ENCODE measurements around the gene PITPNB.

Gene PITPNB

GRCh38 chr22:27918341-27919221 lies 475 bp downstream of the PITPNB start:
- peak; percentile 65 for DNase-seq

GRCh38 chr22:27915986-27916385 lies 3.1 kb downstream of the PITPNB start:
- DNase-seq = no peak

GRCh38 chr22:27913162-27913741 lies 5.8 kb downstream of the PITPNB start:
- no peak for DNase-seq

GRCh38 chr22:27912101-27912500 lies 7.0 kb downstream of the PITPNB start:
- DNase-seq = no peak

GRCh38 chr22:27911330-27911729 lies 7.7 kb downstream of the PITPNB start:
- DNase-seq = no peak

GRCh38 chr22:27906241-27906640 lies 12.8 kb downstream of the PITPNB start:
- DNase-seq = peak; percentile 17

- DNase-seq = no peak
Measured at GRCh38 chr22:27905653-27906052, 13.4 kb downstream of the PITPNB start.

GRCh38 chr22:27903805-27904473 lies 15.1 kb downstream of the PITPNB start:
- no peak for DNase-seq

GRCh38 chr22:27900153-27900552 lies 18.9 kb downstream of the PITPNB start:
- no peak for DNase-seq

- no peak for DNase-seq
Measured at GRCh38 chr22:27896245-27896644, 22.8 kb downstream of the PITPNB start.

- DNase-seq = no peak
Measured at GRCh38 chr22:27895600-27895999, 23.5 kb downstream of the PITPNB start.

- no peak for DNase-seq
Measured at GRCh38 chr22:27892811-27893210, 26.2 kb downstream of the PITPNB start.

- DNase-seq = no peak
Measured at GRCh38 chr22:27892064-27892463, 27.0 kb downstream of the PITPNB start.

- DNase-seq = no peak
Measured at GRCh38 chr22:27888310-27888709, 30.7 kb downstream of the PITPNB start.

- DNase-seq = no peak
Measured at GRCh38 chr22:27886843-27887151, 32.3 kb downstream of the PITPNB start.

GRCh38 chr22:27885977-27886842 lies 32.8 kb downstream of the PITPNB start:
- DNase-seq = peak; percentile 93

GRCh38 chr22:27883656-27884350 lies 35.3 kb downstream of the PITPNB start:
- DNase-seq = no peak

- no peak for DNase-seq
Measured at GRCh38 chr22:27882507-27883290, 36.4 kb downstream of the PITPNB start.

- DNase-seq = no peak
Measured at GRCh38 chr22:27881421-27881820, 37.6 kb downstream of the PITPNB start.

- peak; percentile 79 for DNase-seq
Measured at GRCh38 chr22:27880778-27881394, 38.2 kb downstream of the PITPNB start.

- peak; percentile 60 for DNase-seq
Measured at GRCh38 chr22:27879923-27880322, 39.1 kb downstream of the PITPNB start.
